ENCODE results near the gene NRBF2.
"Not testable (repeated sequence)": the region's sequence is repeated elsewhere in the genome, so short reads cannot be mapped to it uniquely, and the experiment has no call there.

NRBF2 gene

GRCh38 chr10:63116452-63117072, 16.6 kb upstream of the NRBF2 start:
- DNase-seq (ENCODE audit: low read depth in 3 of 3), result no peak

- DNase-seq (ENCODE audit: low read depth in 3 of 3), result no peak
Measured at GRCh38 chr10:63119041-63119440, 14.1 kb upstream of the NRBF2 start.

GRCh38 chr10:63120554-63120953, 12.6 kb upstream of the NRBF2 start:
- no peak for DNase-seq (ENCODE audit: low read depth in 3 of 3)

- DNase-seq (ENCODE audit: low read depth in 3 of 3), result no peak
Measured at GRCh38 chr10:63123727-63124362, 9.3 kb upstream of the NRBF2 start.

- DNase-seq (ENCODE audit: low read depth in 3 of 3), result no peak
Measured at GRCh38 chr10:63125459-63125858, 7.7 kb upstream of the NRBF2 start.

GRCh38 chr10:63128443-63128842, 4.7 kb upstream of the NRBF2 start:
- DNase-seq (ENCODE audit: low read depth in 3 of 3), result no peak

GRCh38 chr10:63129888-63130287, 3.2 kb upstream of the NRBF2 start:
- DNase-seq (ENCODE audit: low read depth in 3 of 3), result no peak

GRCh38 chr10:63132651-63133055, 475 bp upstream of the NRBF2 start:
- no peak for DNase-seq (ENCODE audit: low read depth in 3 of 3)

GRCh38 chr10:63133821-63134557, 861 bp downstream of the NRBF2 start:
- no peak for DNase-seq (ENCODE audit: low read depth in 3 of 3)

GRCh38 chr10:63137306-63137705, 4.2 kb downstream of the NRBF2 start:
- DNase-seq (ENCODE audit: low read depth in 3 of 3), result no peak

GRCh38 chr10:63140077-63140476, 6.9 kb downstream of the NRBF2 start:
- DNase-seq (ENCODE audit: low read depth in 3 of 3), result no peak

GRCh38 chr10:63142136-63142535, 9.0 kb downstream of the NRBF2 start:
- DNase-seq (ENCODE audit: low read depth in 3 of 3), result no peak

- no peak for DNase-seq (ENCODE audit: low read depth in 3 of 3)
Measured at GRCh38 chr10:63143987-63144386, 10.9 kb downstream of the NRBF2 start.

GRCh38 chr10:63145782-63146181, 12.7 kb downstream of the NRBF2 start:
- DNase-seq (ENCODE audit: low read depth in 3 of 3), result no peak

GRCh38 chr10:63146503-63146902, 13.4 kb downstream of the NRBF2 start:
- no peak for DNase-seq (ENCODE audit: low read depth in 3 of 3)

GRCh38 chr10:63150745-63151144, 17.6 kb downstream of the NRBF2 start:
- DNase-seq (ENCODE audit: low read depth in 3 of 3), result no peak

- not testable (repeated sequence) for DNase-seq (ENCODE audit: low read depth in 3 of 3)
Measured at GRCh38 chr10:63153868-63154545, 20.9 kb downstream of the NRBF2 start.

- no peak for DNase-seq (ENCODE audit: low read depth in 3 of 3)
Measured at GRCh38 chr10:63154546-63155387, 21.6 kb downstream of the NRBF2 start.

- DNase-seq (ENCODE audit: low read depth in 3 of 3), result no peak
Measured at GRCh38 chr10:63155388-63156020, 22.4 kb downstream of the NRBF2 start.

GRCh38 chr10:63156236-63156635, 23.1 kb downstream of the NRBF2 start:
- DNase-seq (ENCODE audit: low read depth in 3 of 3), result no peak

Measured in stimulated activated CD4-positive, alpha-beta T cell treated with anti-CD3 and anti-CD28 coated beads, TNF-alpha, amount 100 ng/mL, for 48 hours (primary cell).